GM19240 (cell line): ENCODE data around the gene MRPL1.
"Not testable (repeated sequence)": the region's sequence is repeated elsewhere in the genome, so short reads cannot be mapped to it uniquely, and the experiment has no call there.

Experiments used
- DNase-seq: peaks from one replicate; pipeline ENCODE4 v3.0.0; 2011; ENCODE audit warnings: low spot score; ENCODE audit not compliant: insufficient read length

MRPL1 gene

GRCh38 chr4:77913348-77913747 is 50.7 kb downstream of the MRPL1 start:
- no peak for DNase-seq

GRCh38 chr4:77917075-77917474 is 54.4 kb downstream of the MRPL1 start:
- no peak for DNase-seq

GRCh38 chr4:77917601-77918000 is 55.0 kb downstream of the MRPL1 start:
- no peak for DNase-seq

GRCh38 chr4:77920371-77920770 is 57.7 kb downstream of the MRPL1 start:
- no peak for DNase-seq

GRCh38 chr4:77921701-77922100 is 59.1 kb downstream of the MRPL1 start:
- no peak for DNase-seq

- no peak for DNase-seq
These were observed 59.8 kb downstream of the MRPL1 start for GRCh38 chr4:77922158-77923094.

- no peak for DNase-seq
These were observed 65.6 kb downstream of the MRPL1 start for GRCh38 chr4:77927991-77928925.

- no peak for DNase-seq
These were observed 67.6 kb downstream of the MRPL1 start for GRCh38 chr4:77930154-77930639.

- no peak for DNase-seq
These were observed 68.2 kb downstream of the MRPL1 start for GRCh38 chr4:77930876-77931275.

- DNase-seq: no peak
These were observed 69.0 kb downstream of the MRPL1 start for GRCh38 chr4:77931452-77932135.

- no peak for DNase-seq
These were observed 75.9 kb downstream of the MRPL1 start for GRCh38 chr4:77938560-77938959.

- not testable (repeated sequence) for DNase-seq
These were observed 83.3 kb downstream of the MRPL1 start for GRCh38 chr4:77945929-77946328.

GRCh38 chr4:77950203-77950602 is 87.6 kb downstream of the MRPL1 start:
- DNase-seq: no peak

- no peak for DNase-seq
These were observed 89.8 kb downstream of the MRPL1 start for GRCh38 chr4:77952457-77952856.

- DNase-seq: no peak
These were observed 92.1 kb downstream of the MRPL1 start for GRCh38 chr4:77954690-77955089.

- DNase-seq: no peak
These were observed 94.3 kb downstream of the MRPL1 start for GRCh38 chr4:77956917-77957316.

GRCh38 chr4:77958897-77959296 is 96.3 kb downstream of the MRPL1 start:
- no peak for DNase-seq

- no peak for DNase-seq
These were observed 97.1 kb downstream of the MRPL1 start for GRCh38 chr4:77959566-77960338.

- DNase-seq: no peak
These were observed 97.7 kb downstream of the MRPL1 start for GRCh38 chr4:77960367-77960766.

- DNase-seq: no peak
These were observed 100.4 kb downstream of the MRPL1 start for GRCh38 chr4:77963004-77963403.

GRCh38 chr4:77973657-77974056 is 111.0 kb downstream of the MRPL1 start:
- not testable (repeated sequence) for DNase-seq
